ENCODE results near the gene ISL2. TPM values are rescaled to one million over a fixed set of nuclear protein-coding genes. Genes with fewer than 3 reads are reported as not detected.

ISL2 gene
- total and polyA plus RNA-seq, 2 of the 13 experiments (the other 11 are each of a cell fraction or from before 2014, with no cell fraction given): 4.3 to 5.1 TPM

DNA sequence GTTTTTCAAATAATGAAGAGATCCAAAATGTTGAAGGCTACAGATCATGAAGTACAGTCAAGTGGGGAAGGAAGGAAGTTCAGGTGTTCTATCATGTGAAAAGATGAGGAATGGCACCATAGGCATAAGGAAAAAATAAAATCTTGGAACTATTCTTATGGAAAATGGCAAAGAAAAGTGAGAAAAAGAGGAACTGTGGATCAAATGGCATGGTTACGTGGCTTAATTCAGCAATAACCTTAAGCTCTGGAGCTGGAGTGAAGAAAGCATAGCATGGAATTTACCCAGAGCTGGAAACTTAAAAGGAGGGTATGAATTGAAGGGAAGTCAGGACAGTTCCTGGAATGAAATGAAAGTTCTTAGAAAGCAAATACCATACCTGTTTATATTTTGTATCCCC is 39.7 kb upstream of the ISL2 start:
- ATAC-seq: no peak
- TF ChIP-seq CBX5 (CRISPR knock-in tag; IDR thresholded peaks at IDR 0.05; ENCODE audit: borderline replicate concordance): no peak
- TF ChIP-seq KAT2B (IDR thresholded peaks at IDR 0.05; ENCODE audit: borderline replicate concordance, low read depth, low read length): no peak
- no peak for TF ChIP-seq ZNF749 (CRISPR knock-in tag; IDR thresholded peaks at IDR 0.05; ENCODE audit: borderline replicate concordance)
- TF ChIP-seq ETV5 (CRISPR knock-in tag; IDR thresholded peaks at IDR 0.05; ENCODE audit: borderline replicate concordance): no peak
- TF ChIP-seq, protein P1, sequence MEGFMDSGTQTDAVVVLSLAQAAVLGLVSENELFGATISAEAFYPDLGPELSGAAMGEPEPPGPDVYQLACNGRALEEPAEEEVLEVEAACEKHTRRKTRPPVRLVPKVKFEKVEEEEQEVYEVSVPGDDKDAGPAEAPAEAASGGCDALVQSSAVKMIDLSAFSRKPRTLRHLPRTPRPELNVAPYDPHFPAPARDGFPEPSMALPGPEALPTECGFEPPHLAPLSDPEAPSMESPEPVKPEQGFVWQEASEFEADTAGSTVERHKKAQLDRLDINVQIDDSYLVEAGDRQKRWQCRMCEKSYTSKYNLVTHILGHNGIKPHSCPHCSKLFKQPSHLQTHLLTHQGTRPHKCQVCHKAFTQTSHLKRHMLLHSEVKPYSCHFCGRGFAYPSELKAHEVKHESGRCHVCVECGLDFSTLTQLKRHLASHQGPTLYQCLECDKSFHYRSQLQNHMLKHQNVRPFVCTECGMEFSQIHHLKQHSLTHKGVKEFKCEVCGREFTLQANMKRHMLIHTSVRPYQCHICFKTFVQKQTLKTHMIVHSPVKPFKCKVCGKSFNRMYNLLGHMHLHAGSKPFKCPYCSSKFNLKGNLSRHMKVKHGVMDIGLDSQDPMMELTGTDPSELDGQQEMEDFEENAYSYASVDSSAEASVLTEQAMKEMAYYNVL (CRISPR knock-in tag; IDR thresholded peaks at IDR 0.05; ENCODE audit: borderline replicate concordance): no peak
- TF ChIP-seq NFE2L2 (IDR thresholded peaks at IDR 0.05; ENCODE audit: low read length): no peak
- TF ChIP-seq ZFP62 (CRISPR knock-in tag; IDR thresholded peaks at IDR 0.05): no peak
- H3K27ac ChIP-seq (ENCODE audit: extremely low read length, insufficient read depth, low read length): no peak overlapping the region
- ChIA-PET CTCF (ENCODE audit: low intra/inter-chr PET ratio, low total read pairs) (no interaction called here), POLR2A (interaction anchor here (1.3 kb wide), 1 partner anchor 15 kb away, joined by 6 read pairs; the partner anchor contains the start of gene ETFA)
- H3K4me1 ChIP-seq (ENCODE audit: insufficient read depth, low read length): peaks cover 25% of the 10 kb centered on the region
- peaks cover 97% of the 10 kb centered on the region for H3K79me2 ChIP-seq (ENCODE audit: insufficient read depth, low read length)
- intact Hi-C loops (cut with micrococcal nuclease; ENCODE audit: unreplicated experiment): no loop called here
- no peak for DNase-seq (ENCODE audit: low spot score)
- no peak overlapping the region for H3K4me3 ChIP-seq (replicated peaks in 1 of 3; ENCODE audit: insufficient read depth in 1 of 3, low read depth in 2 of 3, low read length in 3 of 3)
- in situ Hi-C loops (cut with HindIII; ENCODE audit: extremely low pct_ligation_motif_present, low pct_unique_long_range_greater_than_20kb): no loop called here
- H2AFZ ChIP-seq (ENCODE audit: low read length): no peak overlapping the region
- H3K27me3 ChIP-seq (ENCODE audit: control insufficient read depth in 1 of 2, insufficient read depth in 2 of 2, low read length in 2 of 2): no peaks in the 10 kb centered on the region
- no peaks in the 10 kb centered on the region for H3K9me3 ChIP-seq (ENCODE audit: low read length)
- H3K9ac ChIP-seq (ENCODE audit: insufficient read depth, low read depth, low read length): no peak overlapping the region
- H4K20me1 ChIP-seq (ENCODE audit: insufficient read depth, low read length): peaks cover 75% of the 10 kb centered on the region
- BruUV-seq (replicated peaks): no TSS peak
- WGBS (ENCODE audit: low lambda C conversion rate): 97% methylated on average over 1 of the region's 1 CpG
- FAIRE-seq: no peak
- no peak overlapping the region for H3K4me2 ChIP-seq (ENCODE audit: low read depth, low read length)
- peaks cover 0 to 9% of the 10 kb centered on the region in 2 experiments; a peak in 4 of 5 replicates for H3K36me3 ChIP-seq (replicated peaks in 1 of 2; ENCODE audit: control insufficient read depth in 1 of 2, insufficient read depth in 2 of 2, low read length in 2 of 2)
